Colonic mucosa (tissue), 4 donors: Measurements from ENCODE around the gene HSFX2. TPM values are rescaled to one million over a fixed set of nuclear protein-coding genes. Genes with fewer than 3 reads are reported as not detected.
"Not testable (repeated sequence)": the region's sequence is repeated elsewhere in the genome, so short reads cannot be mapped to it uniquely, and the experiment has no call there.

Source experiments
- DNase-seq: peaks from one replicate; pipeline ENCODE4 v3.0.0-alpha.2; 2020
- H3K27ac ChIP-seq: fragments of 200-600 bp; one replicate; pipeline ENCODE4 v1.8.0; 2021
- H3K27me3 ChIP-seq: fragments of 200-600 bp; one replicate; pipeline ENCODE4 v1.8.0; 2021
- H3K36me3 ChIP-seq: fragments of 200-600 bp; one replicate; pipeline ENCODE4 v1.8.0; 2021
- H3K4me1 ChIP-seq: fragments of 200-600 bp; one replicate; pipeline ENCODE4 v1.8.0; 2021; ENCODE audit warnings: mild to moderate bottlenecking
- H3K4me3 ChIP-seq: fragments of 200-600 bp; one replicate; pipeline ENCODE4 v1.8.0; 2021
- H3K9ac ChIP-seq, 2 donors: one replicate each; pipeline ENCODE4 v1.7.0; 2013; ENCODE audit warnings: control low read depth in 2 of 2, low read depth in 2 of 2, low read length in 2 of 2
- H3K9me3 ChIP-seq: fragments of 200-600 bp; one replicate; pipeline ENCODE4 v1.8.0; 2021
- CTCF ChIP-seq: fragments of 200-600 bp; IDR thresholded peaks from one replicate; pipeline ENCODE4 v1.8.0; 2022; ENCODE audit warnings: antibody characterized with exemption, mild to moderate bottlenecking
- intact Hi-C: fragments of 100-400 bp; cut with DNase I; formaldehyde crosslinking; loops from one replicate; pipeline ENCODE4 v1.14.1; 2022
- total RNA-seq, 2 donors: library from RNA; stranded (reverse); fragmentation: NEBNext Ultra II Directional in 1 of 2; extraction: Animal tissue kit (Norgen Biotek cat#: 25700) in 1 of 2; gene quantifications; one replicate each; pipeline ENCODE4 v1.2.1, GENCODE V29; 2021
- donor health status: healthy.
- donor health status: DM: no; HTN: no; CAD: no.
- donor health status: DM: no; HTN: no; CAD: no.

The HSFX2 gene
- total RNA-seq, result not detected

- H3K9me3 ChIP-seq, intact Hi-C loops, H3K4me3 ChIP-seq, DNase-seq, H3K36me3 ChIP-seq, H3K9ac ChIP-seq, H3K27ac ChIP-seq, H3K27me3 ChIP-seq, H3K4me1 ChIP-seq: not testable (repeated sequence)
Observed at GRCh38 chrX:149595214-149595613, at the start of gene HSFX2. Gene HSFX2, minus strand, starts transcription at chrX:149595314. Its CDS starts 614 bp downstream, at chrX:149594700.

GRCh38 chrX:149643496-149643895 is 48.4 kb upstream of the HSFX2 start:
- no peak for DNase-seq
- Histone ChIP-seq H3K36me3 (no peaks in the 10 kb centered on the region), H3K9me3 (no peaks in the 10 kb centered on the region), H3K9ac (no peak overlapping the region), H3K27me3 (no peaks in the 10 kb centered on the region), H3K4me3 (no peak overlapping the region), H3K27ac (no peak overlapping the region), H3K4me1 (no peaks in the 10 kb centered on the region)
- TF ChIP-seq CTCF, result no peak
- intact Hi-C loops, result no loop called here

GRCh38 chrX:149641835-149642234 is 46.7 kb upstream of the HSFX2 start:
- no peak overlapping the region for H3K4me3 ChIP-seq
- no peak overlapping the region for H3K9ac ChIP-seq
- no peak overlapping the region for H3K27ac ChIP-seq
- no peak for DNase-seq
- no peak for TF ChIP-seq CTCF
- no peaks in the 10 kb centered on the region for H3K4me1 ChIP-seq
- intact Hi-C loops, result no loop called here
- no peaks in the 10 kb centered on the region for H3K36me3 ChIP-seq
- H3K9me3 ChIP-seq, result no peaks in the 10 kb centered on the region
- no peaks in the 10 kb centered on the region for H3K27me3 ChIP-seq

- Histone ChIP-seq H3K27ac (no peak overlapping the region), H3K36me3 (no peaks in the 10 kb centered on the region), H3K9ac (no peak overlapping the region), H3K9me3 (no peaks in the 10 kb centered on the region), H3K4me3 (no peak overlapping the region), H3K4me1 (no peaks in the 10 kb centered on the region), H3K27me3 (no peaks in the 10 kb centered on the region)
- no peak for TF ChIP-seq CTCF
- intact Hi-C loops, result no loop called here
- no peak for DNase-seq
Observed at GRCh38 chrX:149641432-149641831, 46.3 kb upstream of the HSFX2 start.

- Histone ChIP-seq H3K9ac (no peak overlapping the region), H3K36me3 (no peaks in the 10 kb centered on the region), H3K9me3 (no peaks in the 10 kb centered on the region), H3K27ac (no peak overlapping the region), H3K4me1 (no peaks in the 10 kb centered on the region), H3K27me3 (no peaks in the 10 kb centered on the region), H3K4me3 (no peak overlapping the region)
- intact Hi-C loops, result loop anchor here (10.0 kb wide), 1 partner anchor 125 kb away; no protein-coding TSS in a partner anchor
- no peak for DNase-seq
- no peak for TF ChIP-seq CTCF
Observed at GRCh38 chrX:149639568-149639967, 44.5 kb upstream of the HSFX2 start.

GRCh38 chrX:149638860-149639259 is 43.7 kb upstream of the HSFX2 start:
- no peak for TF ChIP-seq CTCF
- H3K27me3 ChIP-seq, result no peaks in the 10 kb centered on the region
- no peaks in the 10 kb centered on the region for H3K9me3 ChIP-seq
- H3K4me1 ChIP-seq, result no peaks in the 10 kb centered on the region
- H3K4me3 ChIP-seq, result no peak overlapping the region
- H3K27ac ChIP-seq, result no peak overlapping the region
- H3K36me3 ChIP-seq, result no peaks in the 10 kb centered on the region
- intact Hi-C loops, result loop anchor here (10.0 kb wide), 1 partner anchor 124 kb away; no protein-coding TSS in a partner anchor
- DNase-seq, result no peak
- no peak overlapping the region for H3K9ac ChIP-seq
